Activated CD8-positive, alpha-beta T cell treated with anti-CD3 and anti-CD28 coated beads for 36 hours (primary cell): ENCODE results near the gene PODNL1. TPM values are rescaled to one million over a fixed set of nuclear protein-coding genes. Genes with fewer than 3 reads are reported as not detected.

Source experiments
- ATAC-seq: fragments of 200-7000 bp; cut with Tn5 transposase; one replicate; pipeline ENCODE4 v1.10.0; 2021; ENCODE audit warnings: mild to moderate bottlenecking, moderate library complexity
- CTCF ChIA-PET: fragments of 350-600 bp; sonication (Branson Sonifier 250); formaldehyde crosslinking; loops from one replicate; lab custom pipeline; 2021; ENCODE audit warnings: antibody characterized with exemption; lab: Charles Lee
- POLR2A ChIA-PET: fragments of 350-600 bp; sonication (Branson Sonifier 250); formaldehyde crosslinking; loops from one replicate; lab custom pipeline; 2021; ENCODE audit warnings: antibody characterized with exemption; lab: Charles Lee
- DNase-seq: peaks from one replicate; pipeline ENCODE4 v3.0.0-alpha.2; 2020
- H3K27ac Mint-ChIP-seq: one replicate; pipeline ENCODE4 v1.8.0; 2021; ENCODE audit warnings: mild to moderate bottlenecking, mixed read lengths
- H3K27me3 Mint-ChIP-seq: one replicate; pipeline ENCODE4 v1.8.0; 2021; ENCODE audit warnings: mixed read lengths
- H3K36me3 Mint-ChIP-seq: one replicate; pipeline ENCODE4 v1.8.0; 2021; ENCODE audit warnings: low read depth, mixed read lengths
- H3K4me1 Mint-ChIP-seq: one replicate; pipeline ENCODE4 v1.8.0; 2021; ENCODE audit warnings: low read depth, mixed read lengths
- H3K4me3 Mint-ChIP-seq: one replicate; pipeline ENCODE4 v1.8.0; 2021; ENCODE audit warnings: mild to moderate bottlenecking, moderate library complexity, mixed read lengths
- H3K9me3 Mint-ChIP-seq: one replicate; pipeline ENCODE4 v1.8.0; 2021; ENCODE audit warnings: mixed read lengths
- CTCF ChIP-seq: fragments of 200-600 bp; IDR thresholded peaks from one replicate; pipeline ENCODE4 v1.8.0; 2022; ENCODE audit warnings: antibody characterized with exemption, mild to moderate bottlenecking
- intact Hi-C: fragments of 100-400 bp; cut with micrococcal nuclease; formaldehyde crosslinking; loops from one replicate; pipeline ENCODE4 v1.10.0; 2022
- total RNA-seq, 2 experiments: library from RNA; stranded (reverse); gene quantifications; one replicate each; pipeline ENCODE4 v1.2.3, GENCODE V29; 2021

PODNL1 gene
- total RNA-seq, 2 experiments from 2014 or later: not detected

DNA sequence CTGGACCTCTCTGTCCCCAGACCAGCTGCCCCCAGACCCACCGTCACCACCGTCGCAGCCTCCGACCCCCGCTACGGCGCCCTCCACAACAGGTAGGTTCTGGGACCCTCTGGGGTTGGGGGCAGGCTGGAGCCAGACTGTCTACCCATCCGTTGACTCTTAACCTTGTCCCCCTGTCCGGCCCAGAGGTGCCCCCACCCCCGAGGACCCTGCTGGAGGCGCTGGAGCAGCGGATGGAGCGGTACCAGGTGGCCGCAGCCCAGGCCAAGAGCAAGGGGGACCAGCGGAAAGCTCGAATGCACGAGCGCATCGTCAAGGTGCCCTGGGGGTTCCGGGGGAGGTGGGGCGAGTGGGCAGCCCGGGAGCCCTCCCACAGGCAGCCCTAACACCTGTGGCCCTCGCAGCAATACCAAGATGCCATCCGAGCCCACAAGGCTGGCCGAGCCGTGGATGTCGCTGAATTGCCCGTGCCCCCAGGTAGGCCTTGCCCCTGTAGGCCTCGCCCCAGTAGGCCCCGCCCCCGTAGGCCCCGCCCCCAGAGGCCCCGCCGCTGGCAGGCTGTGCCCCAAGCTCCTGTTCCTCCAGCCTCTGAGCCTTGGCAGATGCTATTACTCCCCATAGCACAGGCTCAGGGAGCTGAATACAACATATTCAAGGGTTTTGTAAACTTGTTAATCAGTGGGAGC is 19.3 kb downstream of the PODNL1 start:
- H3K36me3 Mint-ChIP-seq: peaks cover 38% of the 10 kb centered on the region
- DNase-seq (no peak), ATAC-seq (no peak)
- H3K27me3 Mint-ChIP-seq: no peaks in the 10 kb centered on the region
- ChIA-PET POLR2A (interaction anchor here (1.9 kb wide), 1 partner anchor 58 kb away, joined by 3 read pairs; no protein-coding TSS in a partner anchor), CTCF (no interaction called here)
- H3K4me3 Mint-ChIP-seq: no peak overlapping the region
- H3K4me1 Mint-ChIP-seq: peaks cover 2% of the 10 kb centered on the region
- peaks cover 5% of the 10 kb centered on the region for H3K9me3 Mint-ChIP-seq
- no peak overlapping the region for H3K27ac Mint-ChIP-seq
- no peak for TF ChIP-seq CTCF
- intact Hi-C loops: no loop called here

DNA sequence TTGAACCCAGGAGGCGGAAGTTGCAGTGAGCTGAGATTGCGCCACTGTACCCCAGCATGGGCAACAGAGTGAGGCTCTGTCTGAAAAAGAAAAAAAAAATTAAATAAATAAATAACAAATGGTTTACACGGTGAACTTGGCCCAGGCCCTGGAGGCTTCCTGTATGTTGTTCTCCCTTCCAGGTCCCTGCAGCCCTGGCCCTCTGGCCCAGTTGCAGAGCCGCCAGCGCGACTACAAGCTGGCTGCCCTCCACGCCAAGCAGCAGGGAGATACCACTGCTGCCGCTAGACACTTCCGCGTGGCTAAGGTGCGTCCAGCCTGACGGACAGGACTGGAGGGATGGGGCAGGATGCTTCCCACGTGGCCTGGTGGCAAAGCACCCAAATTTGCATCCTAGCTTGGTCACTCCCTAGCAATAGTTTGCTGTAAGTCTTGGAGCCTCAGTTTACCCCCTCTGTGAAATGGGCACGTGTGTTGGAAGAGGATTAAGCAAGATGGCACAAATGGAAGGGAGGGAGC is 20.3 kb downstream of the PODNL1 start:
- TF ChIP-seq CTCF: no peak
- peaks cover 31% of the 10 kb centered on the region for H3K36me3 Mint-ChIP-seq
- CTCF ChIA-PET: no interaction called here
- POLR2A ChIA-PET: interaction anchor here (1.0 to 1.9 kb wide), 2 partner anchors 36 to 57 kb away, joined by 3 read pairs; no protein-coding TSS in a partner anchor
- intact Hi-C loops: no loop called here
- no peaks in the 10 kb centered on the region for H3K27me3 Mint-ChIP-seq
- DNase-seq (no peak), ATAC-seq (no peak)
- no peak overlapping the region for H3K4me3 Mint-ChIP-seq
- no peak overlapping the region for H3K27ac Mint-ChIP-seq
- H3K4me1 Mint-ChIP-seq: peaks cover 2% of the 10 kb centered on the region
- H3K9me3 Mint-ChIP-seq: peaks cover 5% of the 10 kb centered on the region

DNA sequence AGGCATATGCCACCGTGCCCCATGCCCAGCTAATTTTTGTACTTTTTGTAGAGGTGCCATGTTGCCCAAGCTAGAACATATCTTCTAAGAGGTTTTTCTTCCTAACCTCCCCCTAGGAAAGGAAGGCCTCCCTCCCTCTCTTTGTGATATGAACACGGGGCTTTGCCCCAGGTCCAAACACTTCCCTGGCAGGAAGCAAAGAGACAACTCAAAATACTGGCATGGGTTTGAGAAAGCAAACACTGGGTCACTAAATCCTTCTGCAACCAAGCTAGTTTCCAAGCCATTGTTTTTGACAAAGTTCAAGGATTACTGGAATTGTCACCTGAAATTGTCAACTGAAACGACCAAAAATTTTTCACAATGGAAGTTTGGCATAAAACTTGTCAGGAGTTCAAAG is 23.4 kb downstream of the PODNL1 start:
- Mint-ChIP-seq H3K36me3 (peaks cover 18% of the 10 kb centered on the region), H3K27me3 (no peaks in the 10 kb centered on the region), H3K9me3 (no peaks in the 10 kb centered on the region), H3K27ac (no peak overlapping the region), H3K4me1 (no peaks in the 10 kb centered on the region), H3K4me3 (no peak overlapping the region)
- ATAC-seq (no peak), DNase-seq (no peak)
- no peak for TF ChIP-seq CTCF
- POLR2A ChIA-PET: no interaction called here
- CTCF ChIA-PET: no interaction called here
- intact Hi-C loops: no loop called here

DNA sequence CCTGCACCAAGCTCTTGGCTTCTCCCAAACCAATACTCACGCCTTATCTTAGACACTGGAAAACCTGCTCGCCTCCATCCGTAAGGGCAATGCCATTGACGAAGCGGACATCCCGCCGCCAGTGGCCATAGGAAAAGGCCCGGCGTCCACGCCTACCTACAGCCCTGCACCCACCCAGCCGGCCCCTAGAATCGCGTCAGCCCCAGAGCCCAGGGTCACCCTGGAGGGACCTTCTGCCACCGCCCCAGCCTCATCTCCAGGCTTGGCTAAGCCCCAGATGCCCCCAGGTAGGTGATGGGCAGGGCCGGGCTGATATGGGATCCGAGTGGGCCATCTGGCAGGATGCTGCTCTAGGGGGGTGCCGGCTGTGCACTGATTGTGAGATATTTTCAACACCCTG is 24.9 kb downstream of the PODNL1 start:
- POLR2A ChIA-PET: no interaction called here
- Mint-ChIP-seq H3K27me3 (no peaks in the 10 kb centered on the region), H3K4me1 (no peaks in the 10 kb centered on the region), H3K4me3 (no peak overlapping the region), H3K27ac (no peak overlapping the region), H3K9me3 (no peaks in the 10 kb centered on the region), H3K36me3 (peaks cover 19% of the 10 kb centered on the region)
- no peak for TF ChIP-seq CTCF
- DNase-seq (no peak), ATAC-seq (no peak)
- intact Hi-C loops: no loop called here
- CTCF ChIA-PET: no interaction called here

- Mint-ChIP-seq H3K4me3 (no peak overlapping the region), H3K36me3 (peaks cover 18% of the 10 kb centered on the region), H3K4me1 (peaks cover 18% of the 10 kb centered on the region), H3K9me3 (no peaks in the 10 kb centered on the region), H3K27me3 (no peaks in the 10 kb centered on the region), H3K27ac (no peak overlapping the region)
- ATAC-seq (no peak), DNase-seq (no peak)
- TF ChIP-seq CTCF: no peak
- ChIA-PET CTCF (no interaction called here), POLR2A (no interaction called here)
- intact Hi-C loops: no loop called here
These were observed 28.8 kb downstream of the PODNL1 start for GRCh38 chr19:13909430-13909829.
